IPS-18a (cell line): Measurements from ENCODE around the gene ZNF556.
"Not testable (repeated sequence)": the region's sequence is repeated elsewhere in the genome, so short reads cannot be mapped to it uniquely, and the experiment has no call there.

Experiments
- H3K27ac ChIP-seq: one replicate; pipeline ENCODE4 v1.5.1; 2013; ENCODE audit warnings: low read length
- H3K27me3 ChIP-seq: one replicate; pipeline ENCODE4 v1.6.1; 2013; ENCODE audit warnings: mild to moderate bottlenecking, low read length; ENCODE audit not compliant: control insufficient read depth, insufficient read depth
- H3K36me3 ChIP-seq: one replicate; pipeline ENCODE4 v1.6.1; 2013; ENCODE audit warnings: low read depth, low read length; ENCODE audit not compliant: control insufficient read depth
- H3K4me1 ChIP-seq: one replicate; pipeline ENCODE4 v1.6.1; 2013; ENCODE audit warnings: low read depth, low read length; ENCODE audit not compliant: control insufficient read depth
- H3K4me3 ChIP-seq: one replicate; pipeline ENCODE4 v1.5.1; 2013; ENCODE audit warnings: low read length
- H3K9ac ChIP-seq: one replicate; pipeline ENCODE4 v1.6.1; 2013; ENCODE audit warnings: mild to moderate bottlenecking, low read length, moderate library complexity
- H3K9me3 ChIP-seq: one replicate; pipeline ENCODE4 v1.6.1; 2013; ENCODE audit warnings: low read depth, low read length; ENCODE audit not compliant: control insufficient read depth

The ZNF556 gene

DNA sequence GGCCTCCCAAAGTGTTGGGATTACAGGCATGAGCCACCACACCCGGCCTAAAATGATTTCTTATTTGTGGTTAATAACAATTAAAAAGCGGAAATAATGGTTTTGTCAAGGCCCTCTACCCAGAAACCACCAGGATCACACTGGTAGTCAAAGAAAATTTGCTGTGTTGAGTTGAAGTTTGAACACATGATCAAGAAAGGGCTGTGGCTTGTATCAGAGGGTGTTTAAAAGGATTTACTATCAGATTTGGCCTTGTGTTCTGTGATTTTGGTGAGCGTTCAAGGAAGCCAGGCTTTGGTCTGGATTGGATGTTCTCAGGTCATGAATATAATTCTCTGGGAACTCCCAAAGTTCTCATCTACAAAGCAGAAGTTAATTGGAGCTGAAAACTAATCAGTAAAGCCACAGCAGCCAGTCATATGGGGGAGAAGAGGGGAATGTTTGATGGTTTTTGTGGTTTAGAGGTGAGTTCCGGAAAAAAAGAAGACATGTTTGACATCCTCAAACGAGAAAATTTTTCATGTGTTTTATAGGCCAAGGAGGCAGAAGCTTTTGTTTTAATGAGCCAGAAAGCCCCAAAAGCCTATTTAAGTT is 10.6 kb upstream of the ZNF556 start:
- no peaks in the 10 kb centered on the region for H3K4me1 ChIP-seq
- no peaks in the 10 kb centered on the region for H3K27me3 ChIP-seq
- H3K27ac ChIP-seq, result no peak overlapping the region
- no peak overlapping the region for H3K9ac ChIP-seq
- H3K36me3 ChIP-seq, result peaks cover 23% of the 10 kb centered on the region
- H3K9me3 ChIP-seq, result peaks cover 51% of the 10 kb centered on the region
- H3K4me3 ChIP-seq, result no peak overlapping the region

DNA sequence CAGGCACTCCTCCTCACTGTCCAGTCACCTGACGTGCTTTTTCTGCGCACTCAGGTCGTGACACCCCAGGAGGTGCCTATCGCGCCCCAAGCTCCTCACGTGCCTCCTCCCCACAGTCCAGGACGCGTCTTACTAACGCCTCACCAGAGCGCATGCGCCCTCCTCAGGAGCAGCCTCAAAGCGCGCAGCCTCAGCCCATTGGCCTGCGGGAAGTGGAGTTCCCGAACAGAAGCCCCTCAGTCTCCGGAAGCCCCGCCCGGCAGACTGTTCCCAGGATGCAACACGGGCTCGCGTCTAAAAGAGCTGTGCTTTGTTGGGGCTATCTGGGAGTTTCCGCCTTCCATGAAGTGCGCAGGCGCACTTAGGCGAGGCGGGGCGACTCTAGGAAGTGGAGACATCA is 8.3 kb upstream of the ZNF556 start:
- Histone ChIP-seq H3K9ac (no peak overlapping the region), H3K4me3 (no peak overlapping the region), H3K27me3 (no peaks in the 10 kb centered on the region), H3K9me3 (peaks cover 35% of the 10 kb centered on the region), H3K4me1 (no peaks in the 10 kb centered on the region), H3K36me3 (peaks cover under 1% of the 10 kb centered on the region), H3K27ac (no peak overlapping the region)

DNA sequence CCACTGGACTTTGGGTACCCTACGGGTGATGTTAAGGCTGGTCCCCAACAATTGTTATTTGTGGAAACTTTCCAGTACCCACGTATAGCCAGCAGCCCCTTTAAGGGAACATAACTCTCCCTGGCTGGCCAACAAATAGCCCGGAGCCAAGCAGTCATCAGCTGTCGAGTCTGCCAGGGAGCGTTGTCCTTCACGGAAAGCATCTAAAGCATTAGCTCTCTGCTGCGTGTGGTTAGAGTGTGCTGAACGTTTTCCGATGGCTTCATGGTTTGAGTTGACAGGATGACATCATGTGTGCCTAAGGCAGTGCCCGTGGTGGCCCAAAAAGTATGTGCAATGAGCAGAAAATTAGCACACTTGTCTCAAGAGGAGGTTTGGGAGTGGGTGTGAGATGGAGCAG is 3.3 kb upstream of the ZNF556 start:
- no peaks in the 10 kb centered on the region for H3K36me3 ChIP-seq
- H3K4me3 ChIP-seq, result no peak overlapping the region
- H3K9ac ChIP-seq, result no peak overlapping the region
- H3K9me3 ChIP-seq, result peaks cover 14% of the 10 kb centered on the region
- H3K27me3 ChIP-seq, result no peaks in the 10 kb centered on the region
- H3K4me1 ChIP-seq, result no peaks in the 10 kb centered on the region
- no peak overlapping the region for H3K27ac ChIP-seq

DNA sequence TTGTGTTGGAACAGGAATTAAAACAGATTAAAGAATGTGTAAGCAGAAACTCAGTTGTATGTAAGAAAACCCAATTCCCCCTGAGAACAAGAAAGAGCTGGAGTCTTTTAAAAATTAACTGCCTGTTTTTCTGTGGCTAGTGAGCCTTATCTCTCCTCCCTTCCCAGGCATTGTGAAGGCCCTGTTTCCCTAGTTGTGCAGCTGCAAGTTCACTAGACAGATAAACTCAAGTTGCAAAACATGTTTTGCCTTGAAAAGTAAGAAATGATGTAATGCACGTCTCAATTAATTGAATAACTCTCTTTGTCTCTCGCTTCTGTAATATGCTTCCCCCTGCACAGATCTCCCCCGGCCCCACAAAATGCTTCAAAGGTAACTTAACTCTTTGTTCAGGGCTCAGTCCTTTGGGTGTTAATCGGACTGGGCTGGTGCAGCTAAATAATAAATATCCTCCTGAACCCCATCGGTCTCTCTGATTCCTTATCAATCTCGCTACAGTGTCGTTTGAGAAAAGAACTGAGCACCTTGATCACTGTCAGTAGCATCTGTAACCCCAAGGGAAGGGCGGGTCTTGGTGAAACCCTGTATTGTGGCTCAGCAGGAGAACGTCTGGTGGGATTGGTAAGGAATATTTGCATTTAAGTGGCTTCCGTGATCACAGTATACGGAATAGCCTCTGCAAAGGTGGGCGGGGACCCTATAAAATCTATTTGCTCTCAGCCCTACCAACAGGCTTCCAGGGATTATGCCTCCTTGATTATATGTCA is 1.6 kb upstream of the ZNF556 start:
- no peak overlapping the region for H3K9ac ChIP-seq
- no peaks in the 10 kb centered on the region for H3K27me3 ChIP-seq
- no peak overlapping the region for H3K27ac ChIP-seq
- H3K4me1 ChIP-seq, result no peaks in the 10 kb centered on the region
- H3K9me3 ChIP-seq, result peaks cover 14% of the 10 kb centered on the region
- no peaks in the 10 kb centered on the region for H3K36me3 ChIP-seq
- H3K4me3 ChIP-seq, result no peak overlapping the region

DNA sequence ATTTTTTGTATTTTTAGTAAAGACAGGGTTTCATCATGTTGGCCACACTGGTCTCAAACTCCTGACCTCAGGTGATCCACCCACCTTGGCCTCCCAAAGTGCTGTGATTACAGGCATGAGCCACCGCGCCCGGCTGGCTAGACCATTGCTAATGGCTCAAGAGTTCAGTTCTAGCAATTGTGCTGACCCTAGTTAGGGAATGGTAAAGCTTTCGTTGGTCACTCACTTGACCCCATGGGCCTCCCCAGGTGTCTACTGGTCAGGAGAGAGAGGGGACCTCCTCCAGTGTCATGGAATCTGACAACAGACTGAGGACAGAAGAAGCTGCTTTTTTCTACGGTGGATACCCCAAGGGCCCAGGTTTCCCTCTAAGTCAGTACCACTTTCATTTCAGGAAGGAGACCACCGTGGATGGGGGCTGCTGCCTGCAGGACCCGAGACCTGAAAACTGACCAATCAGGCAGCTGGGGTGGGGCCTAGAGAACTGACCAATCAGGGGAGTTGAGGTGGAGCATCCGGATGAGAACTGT is 575 bp upstream of the ZNF556 start:
- Histone ChIP-seq H3K9me3 (peaks cover 10% of the 10 kb centered on the region), H3K27ac (no peak overlapping the region), H3K4me3 (no peak overlapping the region), H3K36me3 (no peaks in the 10 kb centered on the region), H3K4me1 (no peaks in the 10 kb centered on the region), H3K27me3 (no peaks in the 10 kb centered on the region), H3K9ac (no peak overlapping the region)

DNA sequence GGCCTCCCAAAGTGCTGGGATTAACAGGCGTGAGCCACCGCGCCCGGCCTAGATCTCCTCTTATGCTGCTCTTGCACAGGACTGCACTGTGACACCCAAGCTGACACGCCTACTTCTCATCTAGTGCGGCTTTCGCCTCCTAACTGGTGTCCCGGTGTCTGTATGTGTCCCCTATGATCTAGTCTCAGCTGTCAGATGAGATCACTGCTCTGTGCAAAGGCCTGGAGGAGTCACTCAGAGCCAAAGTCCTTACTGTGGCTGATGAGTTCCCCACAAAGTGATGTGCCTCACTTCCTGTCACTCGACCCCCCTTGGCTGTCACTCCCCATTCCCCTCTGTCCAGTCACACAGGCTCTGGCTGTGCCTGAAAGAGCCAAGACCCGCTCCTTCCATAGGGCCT is 2.5 kb downstream of the ZNF556 start:
- Histone ChIP-seq H3K27ac (no peak overlapping the region), H3K4me1 (no peaks in the 10 kb centered on the region), H3K9me3 (peaks cover 5% of the 10 kb centered on the region), H3K4me3 (no peak overlapping the region), H3K27me3 (no peaks in the 10 kb centered on the region), H3K36me3 (no peaks in the 10 kb centered on the region), H3K9ac (no peak overlapping the region)

DNA sequence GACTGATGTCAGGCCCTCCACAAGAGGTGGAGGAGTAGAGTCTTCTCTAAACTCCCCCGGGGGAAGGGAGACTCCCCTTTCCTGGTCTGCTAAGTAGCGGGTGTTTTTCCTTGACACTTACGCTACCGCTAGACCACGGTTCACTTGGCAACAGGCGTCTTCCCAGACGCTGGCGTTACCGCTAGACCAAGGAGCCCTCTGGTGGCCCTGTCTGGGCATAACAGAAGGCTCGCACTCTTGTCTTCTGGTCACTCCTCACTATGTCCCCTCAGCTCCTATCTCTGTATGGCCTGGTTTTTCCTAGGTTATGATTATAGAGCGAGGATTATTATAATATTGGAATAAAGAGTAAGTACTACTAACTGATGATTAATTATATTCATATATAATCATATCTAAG is 5.0 kb downstream of the ZNF556 start:
- not testable (repeated sequence) for H3K36me3 ChIP-seq, H3K4me1 ChIP-seq, H3K9me3 ChIP-seq, H3K4me3 ChIP-seq, H3K27me3 ChIP-seq, H3K27ac ChIP-seq, H3K9ac ChIP-seq

DNA sequence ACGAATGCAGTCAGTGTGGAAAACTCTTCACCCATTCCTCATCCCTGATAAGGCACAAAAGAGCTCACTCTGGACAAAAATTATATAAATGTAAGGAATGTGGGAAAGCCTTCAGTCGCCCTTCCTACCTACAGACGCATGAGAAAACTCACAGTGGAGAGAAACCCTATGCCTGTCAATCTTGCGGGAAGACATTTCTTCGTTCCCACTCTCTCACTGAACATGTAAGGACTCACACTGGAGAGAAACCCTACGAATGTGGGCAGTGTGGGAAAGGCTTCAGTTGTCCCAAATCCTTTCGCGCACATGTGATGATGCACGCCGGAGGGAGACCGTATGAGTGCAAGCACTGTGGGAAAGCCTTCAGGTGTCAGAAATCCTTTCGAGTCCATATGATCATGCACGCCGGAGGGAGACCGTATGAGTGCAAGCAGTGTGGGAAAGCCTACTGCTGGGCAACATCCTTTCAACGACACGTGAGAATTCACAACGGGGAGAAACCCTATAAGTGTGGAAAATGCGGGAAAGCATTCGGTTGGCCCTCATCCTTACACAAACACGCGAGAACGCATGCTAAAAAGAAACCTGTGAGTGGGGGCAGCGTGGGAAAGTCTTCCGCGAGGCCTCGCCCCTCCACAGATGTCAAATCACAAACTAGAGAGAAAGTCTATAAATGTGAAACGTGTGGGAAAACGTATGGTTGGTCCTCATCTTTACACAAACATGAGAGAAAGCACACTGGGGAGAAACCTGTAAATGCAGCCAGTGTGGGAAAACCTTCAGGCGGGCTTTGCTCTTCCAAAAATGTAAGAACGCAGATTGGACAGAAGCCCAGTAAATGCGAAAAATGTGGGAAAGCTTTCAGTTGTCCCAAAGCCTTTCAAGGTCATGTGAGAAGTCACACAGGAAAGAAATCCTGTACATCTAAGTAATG is 10.5 kb downstream of the ZNF556 start:
- H3K36me3 ChIP-seq, result no peaks in the 10 kb centered on the region
- no peak overlapping the region for H3K9ac ChIP-seq
- H3K4me1 ChIP-seq, result no peaks in the 10 kb centered on the region
- no peaks in the 10 kb centered on the region for H3K27me3 ChIP-seq
- peaks cover 17% of the 10 kb centered on the region for H3K9me3 ChIP-seq
- H3K27ac ChIP-seq, result no peak overlapping the region
- no peak overlapping the region for H3K4me3 ChIP-seq

DNA sequence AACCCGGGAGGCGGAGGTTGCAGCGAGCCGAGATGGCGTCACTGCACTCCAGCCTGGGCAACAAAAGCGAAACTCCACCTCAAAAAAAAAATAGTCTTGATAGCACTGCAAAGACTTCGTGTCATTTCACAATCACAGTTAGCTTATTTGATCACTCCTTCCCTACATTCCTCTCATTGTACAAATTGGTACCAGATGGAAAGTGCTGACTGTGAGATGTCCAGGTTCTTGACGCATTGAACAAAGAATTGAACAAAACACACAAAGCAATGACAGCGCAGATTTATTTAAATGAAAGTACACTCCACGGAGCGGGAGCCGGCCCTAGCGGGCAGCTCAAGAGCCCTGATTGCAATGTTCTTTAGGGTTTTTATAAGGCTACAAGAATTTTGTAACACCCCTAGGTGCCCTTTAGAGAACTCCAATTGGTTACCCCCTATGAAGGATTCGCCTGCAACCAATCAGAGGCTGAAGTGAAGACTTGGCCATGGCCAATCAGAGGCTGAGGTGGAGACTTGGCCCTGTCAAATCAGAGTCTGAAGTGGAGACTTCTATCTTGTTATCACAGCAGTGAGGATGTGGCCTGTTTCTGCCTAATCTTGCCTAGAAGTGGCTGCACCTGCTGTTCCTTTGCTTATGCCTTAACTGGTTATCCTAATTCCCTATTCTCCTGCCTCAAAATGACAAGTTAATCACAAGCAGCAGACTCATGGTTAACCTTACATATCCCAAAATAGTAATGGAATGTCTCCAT is 16.7 kb downstream of the ZNF556 start:
- Histone ChIP-seq H3K36me3 (no peaks in the 10 kb centered on the region), H3K4me1 (no peaks in the 10 kb centered on the region), H3K9me3 (peaks cover 3% of the 10 kb centered on the region), H3K27ac (no peak overlapping the region), H3K4me3 (no peak overlapping the region), H3K9ac (no peak overlapping the region), H3K27me3 (no peaks in the 10 kb centered on the region)

DNA sequence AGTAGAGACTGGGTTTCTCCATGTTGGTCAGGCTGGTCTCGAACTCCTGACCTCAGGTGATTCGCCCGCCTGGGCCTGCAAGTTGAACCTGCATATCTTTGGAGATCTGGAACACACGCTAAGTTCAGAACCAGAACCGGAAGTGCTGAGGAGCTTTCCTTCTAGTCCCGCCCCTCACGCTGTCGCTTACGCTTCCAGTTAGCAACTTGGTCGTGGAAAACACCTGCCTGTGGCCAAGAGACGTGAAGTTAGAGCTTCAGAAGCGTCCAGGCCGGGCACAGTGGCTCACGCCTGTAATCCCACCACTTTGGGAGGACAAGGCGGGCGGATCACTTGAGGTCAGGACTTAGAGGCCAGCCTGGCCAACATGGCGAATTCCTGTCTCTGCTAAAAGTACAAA is 18.6 kb downstream of the ZNF556 start:
- H3K27ac ChIP-seq, result no peak overlapping the region
- H3K36me3 ChIP-seq, result no peaks in the 10 kb centered on the region
- H3K4me3 ChIP-seq, result no peak overlapping the region
- H3K9me3 ChIP-seq, result no peaks in the 10 kb centered on the region
- H3K9ac ChIP-seq, result no peak overlapping the region
- no peaks in the 10 kb centered on the region for H3K4me1 ChIP-seq
- H3K27me3 ChIP-seq, result no peaks in the 10 kb centered on the region

DNA sequence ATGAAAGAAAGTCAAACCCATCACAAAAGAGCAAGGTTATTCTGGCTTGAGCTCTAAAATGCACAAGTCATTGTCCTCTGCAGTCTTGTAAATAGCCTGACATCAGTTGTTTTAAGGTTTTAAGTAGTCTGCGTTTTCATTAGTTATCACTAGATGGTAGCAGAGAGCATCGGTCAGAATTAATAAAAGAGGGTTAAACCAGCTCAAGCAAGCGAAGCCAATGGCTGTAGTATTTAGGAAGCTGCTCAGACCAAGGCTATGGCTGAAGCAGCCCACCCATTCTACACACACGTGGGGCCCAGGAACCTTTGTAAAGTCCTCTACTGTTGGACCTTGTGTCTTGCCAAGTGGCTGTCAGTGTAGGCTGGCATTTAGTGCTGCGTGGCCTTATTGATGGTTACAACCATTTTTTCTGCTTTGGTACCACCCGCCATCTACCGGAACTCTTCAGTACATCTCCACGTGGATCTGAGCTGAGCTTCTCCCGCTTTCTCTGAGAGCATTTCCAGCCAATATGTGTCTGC is 20.3 kb downstream of the ZNF556 start:
- Histone ChIP-seq H3K27ac (no peak overlapping the region), H3K27me3 (no peaks in the 10 kb centered on the region), H3K9ac (no peak overlapping the region)

More for the DNA sequence above, 20.3 kb downstream of the ZNF556 start:
- H3K36me3 ChIP-seq, result no peaks in the 10 kb centered on the region
- H3K4me1 ChIP-seq, result no peaks in the 10 kb centered on the region
- no peaks in the 10 kb centered on the region for H3K9me3 ChIP-seq
- no peak overlapping the region for H3K4me3 ChIP-seq
